ENCODE measurements around the gene ZIC4. TPM values are rescaled to one million over a fixed set of nuclear protein-coding genes. Genes with fewer than 3 reads are reported as not detected.
A peak's percentile ranks its signal among the peaks of the same experiment; 100 is the strongest.

ZIC4 gene
- total RNA-seq, 3 donors from 2014 or later (not counting 1 experiment from before 2014, with no cell fraction given) = not detected

DNA sequence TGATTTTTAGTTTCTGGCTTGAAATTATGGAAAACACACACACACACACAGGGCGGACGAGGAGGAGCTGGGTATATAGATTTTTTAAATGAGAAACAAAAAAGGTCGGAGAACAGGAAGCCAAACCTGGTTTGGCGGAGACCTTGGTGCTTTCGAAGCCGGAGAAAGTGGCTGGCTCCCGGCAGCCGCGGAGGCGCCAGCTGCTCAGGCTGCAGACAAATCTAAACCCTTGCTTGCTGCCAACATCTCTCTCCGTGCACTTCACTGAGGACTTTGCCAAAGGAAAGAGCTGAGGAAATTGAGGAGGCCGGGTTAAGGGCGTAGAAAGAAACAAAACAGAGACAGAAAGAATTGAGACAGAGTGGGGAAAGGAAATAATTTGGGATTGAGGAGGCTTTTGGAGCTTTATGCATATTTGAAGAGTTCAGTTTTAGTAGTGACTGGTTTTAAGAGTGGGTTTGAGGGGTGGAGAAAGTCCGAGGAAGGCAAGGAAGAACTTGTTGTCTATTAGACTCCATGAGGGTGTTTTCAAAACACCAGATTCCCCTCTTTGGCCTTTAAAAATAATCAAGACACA, 5.0 kb upstream of the ZIC4 start:
- Mint-ChIP-seq H3K27ac (no peak overlapping the region), H3K4me1 (peaks cover 7 to 22% of the 10 kb centered on the region in 2 donors), H3K9me3 (peaks cover 3 to 15% of the 10 kb centered on the region in 2 donors), H3K27me3 (ENCODE audit: low read depth in 2 of 2) (peaks cover 62 to 83% of the 10 kb centered on the region in 2 donors), H3K36me3 (peaks cover 43% of the 10 kb centered on the region), H3K4me3 (peak overlapping the region; percentile 62)
- H3K36me3 ChIP-seq (ENCODE audit: control insufficient read depth, insufficient read depth, low read length) = no peaks in the 10 kb centered on the region
- no peak for ATAC-seq
- no peak overlapping the region for H3K4me3 ChIP-seq (ENCODE audit: low read length)
- no peak for DNase-seq
- H3K27me3 ChIP-seq (ENCODE audit: control insufficient read depth, insufficient read depth, low read length) = peaks cover 77% of the 10 kb centered on the region
- H3K27ac ChIP-seq (ENCODE audit: low read length) = no peak overlapping the region
- H3K9me3 ChIP-seq (ENCODE audit: control insufficient read depth, insufficient read depth, low read length) = peaks cover 28% of the 10 kb centered on the region
- H3K4me1 ChIP-seq (ENCODE audit: control insufficient read depth, insufficient read depth, low read length) = peaks cover 25% of the 10 kb centered on the region
- TF ChIP-seq, protein P1, sequence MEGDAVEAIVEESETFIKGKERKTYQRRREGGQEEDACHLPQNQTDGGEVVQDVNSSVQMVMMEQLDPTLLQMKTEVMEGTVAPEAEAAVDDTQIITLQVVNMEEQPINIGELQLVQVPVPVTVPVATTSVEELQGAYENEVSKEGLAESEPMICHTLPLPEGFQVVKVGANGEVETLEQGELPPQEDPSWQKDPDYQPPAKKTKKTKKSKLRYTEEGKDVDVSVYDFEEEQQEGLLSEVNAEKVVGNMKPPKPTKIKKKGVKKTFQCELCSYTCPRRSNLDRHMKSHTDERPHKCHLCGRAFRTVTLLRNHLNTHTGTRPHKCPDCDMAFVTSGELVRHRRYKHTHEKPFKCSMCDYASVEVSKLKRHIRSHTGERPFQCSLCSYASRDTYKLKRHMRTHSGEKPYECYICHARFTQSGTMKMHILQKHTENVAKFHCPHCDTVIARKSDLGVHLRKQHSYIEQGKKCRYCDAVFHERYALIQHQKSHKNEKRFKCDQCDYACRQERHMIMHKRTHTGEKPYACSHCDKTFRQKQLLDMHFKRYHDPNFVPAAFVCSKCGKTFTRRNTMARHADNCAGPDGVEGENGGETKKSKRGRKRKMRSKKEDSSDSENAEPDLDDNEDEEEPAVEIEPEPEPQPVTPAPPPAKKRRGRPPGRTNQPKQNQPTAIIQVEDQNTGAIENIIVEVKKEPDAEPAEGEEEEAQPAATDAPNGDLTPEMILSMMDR (IDR thresholded peaks at IDR 0.05) = no peak
- intact Hi-C loops (cut with micrococcal nuclease) = no loop called here
- WGBS (ENCODE audit: insufficient coverage) = 6% methylated on average over 12 of the region's 14 CpGs

- Mint-ChIP-seq H3K4me3 (peak overlapping the region; percentile 62), H3K36me3 (peaks cover 43% of the 10 kb centered on the region), H3K9me3 (peaks cover 3 to 15% of the 10 kb centered on the region in 2 donors), H3K4me1 (peaks cover 7 to 22% of the 10 kb centered on the region in 2 donors), H3K27ac (no peak overlapping the region), H3K27me3 (ENCODE audit: low read depth in 2 of 2) (peaks cover 64 to 79% of the 10 kb centered on the region in 2 donors)
- TF ChIP-seq, protein P1 (IDR thresholded peaks at IDR 0.05) = no peak
- no peaks in the 10 kb centered on the region for H3K36me3 ChIP-seq (ENCODE audit: control insufficient read depth, insufficient read depth, low read length)
- ATAC-seq (no peak), DNase-seq (peak in 1 of 2 donors; percentile 6)
- 6% methylated on average over 61 of the region's 61 CpGs for WGBS (ENCODE audit: insufficient coverage)
- intact Hi-C loops (cut with micrococcal nuclease) = no loop called here
- H3K27ac ChIP-seq (ENCODE audit: low read length) = no peak overlapping the region
- H3K9me3 ChIP-seq (ENCODE audit: control insufficient read depth, insufficient read depth, low read length) = peaks cover 33% of the 10 kb centered on the region
- H3K4me1 ChIP-seq (ENCODE audit: control insufficient read depth, insufficient read depth, low read length) = peaks cover 25% of the 10 kb centered on the region
- H3K27me3 ChIP-seq (ENCODE audit: control insufficient read depth, insufficient read depth, low read length) = peaks cover 76% of the 10 kb centered on the region
- no peak overlapping the region for H3K4me3 ChIP-seq (ENCODE audit: low read length)
These were observed 4.3 kb upstream of the ZIC4 start for GRCh38 chr3:147410526-147411237.

GRCh38 chr3:147410116-147410525, 3.8 kb upstream of the ZIC4 start:
- TF ChIP-seq, protein P1 (IDR thresholded peaks at IDR 0.05) = no peak
- Histone ChIP-seq H3K27me3 (ENCODE audit: control insufficient read depth, insufficient read depth, low read length) (peaks cover 77% of the 10 kb centered on the region), H3K9me3 (ENCODE audit: control insufficient read depth, insufficient read depth, low read length) (peaks cover 36% of the 10 kb centered on the region), H3K4me3 (ENCODE audit: low read length) (no peak overlapping the region), H3K36me3 (ENCODE audit: control insufficient read depth, insufficient read depth, low read length) (no peaks in the 10 kb centered on the region), H3K27ac (ENCODE audit: low read length) (no peak overlapping the region), H3K4me1 (ENCODE audit: control insufficient read depth, insufficient read depth, low read length) (peaks cover 25% of the 10 kb centered on the region)
- ATAC-seq (no peak), DNase-seq (no peak)
- Mint-ChIP-seq H3K27me3 (ENCODE audit: low read depth in 2 of 2) (peaks cover 65 to 76% of the 10 kb centered on the region in 2 donors), H3K36me3 (peaks cover 39% of the 10 kb centered on the region), H3K4me3 (no peak overlapping the region), H3K9me3 (peaks cover 3 to 15% of the 10 kb centered on the region in 2 donors), H3K27ac (no peak overlapping the region), H3K4me1 (peaks cover 7 to 22% of the 10 kb centered on the region in 2 donors)
- intact Hi-C loops (cut with micrococcal nuclease) = no loop called here
- 7% methylated on average over 52 of the region's 52 CpGs for WGBS (ENCODE audit: insufficient coverage)
